Measurements from ENCODE around the gene BRSK1.

The BRSK1 gene

GRCh38 chr19:55259540-55260210 lies 24.1 kb upstream of the BRSK1 start:
- ChIA-PET CTCF (interaction anchor here (0.6 to 1.1 kb wide), 3 partner anchors 22 to 113 kb away, joined by 3 to 8 read pairs (median 5); no protein-coding TSS in a partner anchor), POLR2A (interaction anchor here (0.6 to 2.8 kb wide), 37 partner anchors 9 to 395 kb away, joined by 3 to 34 read pairs (median 4); partner anchors contain the start of genes BRSK1, DNAAF3, HSPBP1 and ISOC2)
- DNase-seq (ENCODE audit: extremely low spot score) = no peak
- TF ChIP-seq L3MBTL2 (conservative IDR thresholded peaks at IDR 0.05) (0 out of 2 replicates have a peak, but pooled peaks have one; percentile 49), SP1 (IDR thresholded peaks at IDR 0.05) (no peak)

- CTCF ChIA-PET = interaction anchor here (1.0 kb wide), 1 partner anchor 101 kb away, joined by 3 read pairs; no protein-coding TSS in a partner anchor
- TF ChIP-seq HDGF (IDR thresholded peaks at IDR 0.05; ENCODE audit: borderline replicate concordance) (no peak), SUZ12 (IDR thresholded peaks at IDR 0.05) (no peak), NFRKB (IDR thresholded peaks at IDR 0.05) (no peak), LEF1 (IDR thresholded peaks at IDR 0.05; ENCODE audit: borderline replicate concordance) (no peak), PKNOX1 (IDR thresholded peaks at IDR 0.05) (no peak), FOXA1 (IDR thresholded peaks at IDR 0.05) (no peak), SP1 (IDR thresholded peaks at IDR 0.05) (no peak), FOXK2 (IDR thresholded peaks at IDR 0.05) (no peak), FOXM1 (IDR thresholded peaks at IDR 0.05; ENCODE audit: borderline replicate concordance) (no peak), BHLHE40 (IDR thresholded peaks at IDR 0.05; ENCODE audit: borderline replicate concordance) (no peak)
- POLR2A ChIA-PET = interaction anchor here (1.2 to 1.5 kb wide), 2 partner anchors 9 to 15 kb away, joined by 4 to 5 read pairs; no protein-coding TSS in a partner anchor
- DNase-seq (ENCODE audit: extremely low spot score) = no peak
Observed at GRCh38 chr19:55261671-55262126, 22.1 kb upstream of the BRSK1 start.

- DNase-seq (ENCODE audit: extremely low spot score) = no peak
- POLR2A ChIA-PET = no interaction called here
- CTCF ChIA-PET = interaction anchor here (1.0 kb wide), 2 partner anchors 39 to 102 kb away, joined by 3 read pairs; no protein-coding TSS in a partner anchor
- TF ChIP-seq L3MBTL2 (conservative IDR thresholded peaks at IDR 0.05) (no peak), NFRKB (IDR thresholded peaks at IDR 0.05) (no peak), FOXM1 (IDR thresholded peaks at IDR 0.05; ENCODE audit: borderline replicate concordance) (no peak), SUZ12 (IDR thresholded peaks at IDR 0.05) (no peak), TARDBP (IDR thresholded peaks at IDR 0.05) (no peak), PKNOX1 (IDR thresholded peaks at IDR 0.05) (no peak), BHLHE40 (IDR thresholded peaks at IDR 0.05; ENCODE audit: borderline replicate concordance) (no peak), ELF4 (IDR thresholded peaks at IDR 0.05) (no peak), FOXK2 (IDR thresholded peaks at IDR 0.05) (no peak), FOXA1 (IDR thresholded peaks at IDR 0.05) (no peak)
Observed at GRCh38 chr19:55262359-55262758, 21.4 kb upstream of the BRSK1 start.

GRCh38 chr19:55264531-55264930 lies 19.3 kb upstream of the BRSK1 start:
- ChIA-PET CTCF (no interaction called here), POLR2A (no interaction called here)
- TF ChIP-seq L3MBTL2 (conservative IDR thresholded peaks at IDR 0.05) = no peak
- no peak for TF ChIP-seq HDGF (IDR thresholded peaks at IDR 0.05; ENCODE audit: borderline replicate concordance)
- no peak for TF ChIP-seq TARDBP (IDR thresholded peaks at IDR 0.05)
- TF ChIP-seq FOXK2 (IDR thresholded peaks at IDR 0.05) = no peak
- no peak for TF ChIP-seq NFRKB (IDR thresholded peaks at IDR 0.05)
- TF ChIP-seq PKNOX1 (IDR thresholded peaks at IDR 0.05) = no peak
- TF ChIP-seq CTBP1 (IDR thresholded peaks at IDR 0.05; ENCODE audit: borderline replicate concordance) = no peak
- TF ChIP-seq ELF4 (IDR thresholded peaks at IDR 0.05) = no peak
- TF ChIP-seq ARNT (IDR thresholded peaks at IDR 0.05) = no peak
- TF ChIP-seq LEF1 (IDR thresholded peaks at IDR 0.05; ENCODE audit: borderline replicate concordance) = no peak
- no peak for TF ChIP-seq SUZ12 (IDR thresholded peaks at IDR 0.05)
- TF ChIP-seq FOXA1 (IDR thresholded peaks at IDR 0.05) = no peak
- no peak for TF ChIP-seq ZNF384 (IDR thresholded peaks at IDR 0.05)
- TF ChIP-seq SP1 (IDR thresholded peaks at IDR 0.05) = no peak
- TF ChIP-seq BHLHE40 (IDR thresholded peaks at IDR 0.05; ENCODE audit: borderline replicate concordance) = no peak
- no peak for TF ChIP-seq FOXM1 (IDR thresholded peaks at IDR 0.05; ENCODE audit: borderline replicate concordance)
- no peak for DNase-seq (ENCODE audit: extremely low spot score)

GRCh38 chr19:55265173-55265572 lies 18.6 kb upstream of the BRSK1 start:
- ChIA-PET CTCF (no interaction called here), POLR2A (no interaction called here)
- TF ChIP-seq HDGF (IDR thresholded peaks at IDR 0.05; ENCODE audit: borderline replicate concordance) (no peak), L3MBTL2 (conservative IDR thresholded peaks at IDR 0.05) (no peak), TARDBP (IDR thresholded peaks at IDR 0.05) (no peak), LEF1 (IDR thresholded peaks at IDR 0.05; ENCODE audit: borderline replicate concordance) (no peak), SP1 (IDR thresholded peaks at IDR 0.05) (no peak), BHLHE40 (IDR thresholded peaks at IDR 0.05; ENCODE audit: borderline replicate concordance) (no peak), ZNF384 (IDR thresholded peaks at IDR 0.05) (no peak), PKNOX1 (IDR thresholded peaks at IDR 0.05) (no peak)
- DNase-seq (ENCODE audit: extremely low spot score) = no peak
